Skin of body (tissue), 2 donors: ENCODE data around the gene AP3D1. TPM values are rescaled to one million over a fixed set of nuclear protein-coding genes. Genes with fewer than 3 reads are reported as not detected.
"Not testable (repeated sequence)": the region's sequence is repeated elsewhere in the genome, so short reads cannot be mapped to it uniquely, and the experiment has no call there.

Experiments used
- DNase-seq: peaks from one replicate; lab custom pipeline; 2025; lab: John Stamatoyannopoulos, UW
- total RNA-seq: library from RNA; depleted of rRNA; stranded (reverse); fragments of >200 nt; gene quantifications from one replicate; pipeline ENCODE4 v1.2.3, GENCODE V29; 2014

AP3D1 gene
- total RNA-seq, 1 donor from 2014 or later: 33.2 TPM

GRCh38 chr19:2086695-2087620 is 64.4 kb downstream of the AP3D1 start:
- not testable (repeated sequence) for DNase-seq

GRCh38 chr19:2084993-2085720 is 66.2 kb downstream of the AP3D1 start:
- no peak for DNase-seq

GRCh38 chr19:2083174-2083854 is 68.1 kb downstream of the AP3D1 start:
- DNase-seq: no peak

- no peak for DNase-seq
These were observed 69.2 kb downstream of the AP3D1 start for GRCh38 chr19:2081873-2082810.

GRCh38 chr19:2080336-2080988 is 70.9 kb downstream of the AP3D1 start:
- no peak for DNase-seq

GRCh38 chr19:2079865-2080301 is 71.5 kb downstream of the AP3D1 start:
- DNase-seq: no peak

GRCh38 chr19:2079076-2079864 is 72.1 kb downstream of the AP3D1 start:
- no peak for DNase-seq

GRCh38 chr19:2077833-2078619 is 73.3 kb downstream of the AP3D1 start:
- no peak for DNase-seq

- no peak for DNase-seq
These were observed 74.0 kb downstream of the AP3D1 start for GRCh38 chr19:2077398-2077797.

- no peak for DNase-seq
These were observed 74.8 kb downstream of the AP3D1 start for GRCh38 chr19:2076526-2076944.

- no peak for DNase-seq
These were observed 78.4 kb downstream of the AP3D1 start for GRCh38 chr19:2072757-2073551.

- DNase-seq: no peak
These were observed 80.2 kb downstream of the AP3D1 start for GRCh38 chr19:2070986-2071673.

GRCh38 chr19:2070436-2070827 is 80.9 kb downstream of the AP3D1 start:
- no peak for DNase-seq

- no peak for DNase-seq
These were observed 86.4 kb downstream of the AP3D1 start for GRCh38 chr19:2064788-2065524.

GRCh38 chr19:2064395-2064787 is 87.0 kb downstream of the AP3D1 start:
- no peak for DNase-seq

GRCh38 chr19:2063824-2064223 is 87.5 kb downstream of the AP3D1 start:
- DNase-seq: no peak
